HepG2 (cell line): ENCODE measurements around the gene TSEN54. TPM values are rescaled to one million over a fixed set of nuclear protein-coding genes. Genes with fewer than 3 reads are reported as not detected.
A peak's percentile ranks its signal among the peaks of the same experiment; 100 is the strongest.

Experiments
- AKNA ChIP-seq: sonication (generic); formaldehyde crosslinking; IDR thresholded peaks from 2 replicates; pipeline ENCODE4 v1.4.0; 2020; ENCODE audit warnings: missing genetic modification reagents, borderline replicate concordance
- CEBPZ ChIP-seq: IDR thresholded peaks from 2 replicates; pipeline ENCODE4 v1.6.1; 2012; ENCODE audit warnings: low read length, improper control_type of control experiment
- DPF2 ChIP-seq: sonication (generic); formaldehyde crosslinking; IDR thresholded peaks from 2 replicates; pipeline ENCODE4 v1.4.0; 2020; ENCODE audit warnings: mild to moderate bottlenecking, low read depth, missing genetic modification reagents, borderline replicate concordance
- FOXP1 ChIP-seq, 2 experiments: fragments of 450-650 bp in 1 of 2; IDR thresholded peaks; 2 replicates each; pipeline ENCODE4 v1.6.1; 2017 to 2018; ENCODE audit warnings: antibody characterized with exemption in 1 of 2
- MZF1 ChIP-seq: sonication (generic); formaldehyde crosslinking; IDR thresholded peaks from 2 replicates; pipeline ENCODE4 v1.8.1; 2023; ENCODE audit warnings: mild to moderate bottlenecking, missing genetic modification reagents, borderline replicate concordance
- PAWR ChIP-seq: sonication (generic); formaldehyde crosslinking; IDR thresholded peaks from 2 replicates; pipeline ENCODE4 v1.4.0; 2020; ENCODE audit warnings: missing genetic modification reagents, mild to moderate bottlenecking, borderline replicate concordance
- RNF2 ChIP-seq: fragments of 450-650 bp; conservative IDR thresholded peaks from 2 replicates; pipeline ENCODE4 v1.6.1; 2016; ENCODE audit warnings: low read depth
- SP1 ChIP-seq, 2 experiments: fragments of 450-650 bp in 1 of 2; sonication (generic) in 1 of 2; formaldehyde crosslinking in 1 of 2; IDR thresholded peaks; 2 replicates each; pipeline versions ENCODE4 v1.4.0 to v1.6.1; 2016 to 2020; ENCODE audit warnings: missing genetic modification reagents in 1 of 2
- ZNF274 ChIP-seq: sonication (generic); formaldehyde crosslinking; IDR thresholded peaks from 2 replicates; pipeline ENCODE4 v1.5.1; 2020; ENCODE audit warnings: mild to moderate bottlenecking, missing genetic modification reagents
- ZNF432 ChIP-seq: sonication (generic); formaldehyde crosslinking; IDR thresholded peaks from 2 replicates; pipeline ENCODE4 v1.5.0; 2020; ENCODE audit warnings: missing genetic modification reagents, mild to moderate bottlenecking, borderline replicate concordance
- ZNF674 ChIP-seq: sonication (generic); formaldehyde crosslinking; IDR thresholded peaks from 2 replicates; pipeline ENCODE4 v1.5.0; 2020; ENCODE audit warnings: low read depth, mild to moderate bottlenecking, missing genetic modification reagents
- ZNF687 ChIP-seq: sonication (generic); formaldehyde crosslinking; IDR thresholded peaks from 2 replicates; pipeline ENCODE4 v1.5.1; 2020; ENCODE audit warnings: mild to moderate bottlenecking, missing genetic modification reagents, moderate library complexity
- polyA plus RNA-seq, 8 experiments: library from polyadenylated mRNA; depleted of rRNA in 3 of 8; stranded (reverse) in 7 of 8; unstranded in 1 of 8; fragments of >200 nt; fragmentation: Illumina TruSeq in 4 of 8; extraction: Trizol in 4 of 8; gene quantifications; 2 replicates each; pipeline versions ENCODE4 v1.2.1 to v1.2.3, GENCODE V29; 2011 to 2016; ENCODE audit warnings: low read depth in 4 of 8, missing spikeins in 1 of 8, mixed read lengths in 1 of 8; ENCODE audit not compliant: insufficient read depth in 1 of 8
- total RNA-seq, 5 experiments: library from RNA; depleted of rRNA; stranded (reverse); fragments of >200 nt; fragmentation: Illumina TruSeq; extraction: Trizol; gene quantifications; 2 replicates each; pipeline ENCODE4 v1.2.3, GENCODE V29; 2016; ENCODE audit warnings: low read depth in 1 of 5
- TF ChIP-seq, protein P1 (sequence below): IDR thresholded peaks from 2 replicates; pipeline ENCODE4 v1.6.1; 2016; ENCODE audit warnings: control low read depth

TSEN54 gene
- total and polyA plus RNA-seq, 2 of the 13 experiments (the other 11 are each of a cell fraction or from before 2014, with no cell fraction given), result 62.9 to 63.3 TPM

DNA sequence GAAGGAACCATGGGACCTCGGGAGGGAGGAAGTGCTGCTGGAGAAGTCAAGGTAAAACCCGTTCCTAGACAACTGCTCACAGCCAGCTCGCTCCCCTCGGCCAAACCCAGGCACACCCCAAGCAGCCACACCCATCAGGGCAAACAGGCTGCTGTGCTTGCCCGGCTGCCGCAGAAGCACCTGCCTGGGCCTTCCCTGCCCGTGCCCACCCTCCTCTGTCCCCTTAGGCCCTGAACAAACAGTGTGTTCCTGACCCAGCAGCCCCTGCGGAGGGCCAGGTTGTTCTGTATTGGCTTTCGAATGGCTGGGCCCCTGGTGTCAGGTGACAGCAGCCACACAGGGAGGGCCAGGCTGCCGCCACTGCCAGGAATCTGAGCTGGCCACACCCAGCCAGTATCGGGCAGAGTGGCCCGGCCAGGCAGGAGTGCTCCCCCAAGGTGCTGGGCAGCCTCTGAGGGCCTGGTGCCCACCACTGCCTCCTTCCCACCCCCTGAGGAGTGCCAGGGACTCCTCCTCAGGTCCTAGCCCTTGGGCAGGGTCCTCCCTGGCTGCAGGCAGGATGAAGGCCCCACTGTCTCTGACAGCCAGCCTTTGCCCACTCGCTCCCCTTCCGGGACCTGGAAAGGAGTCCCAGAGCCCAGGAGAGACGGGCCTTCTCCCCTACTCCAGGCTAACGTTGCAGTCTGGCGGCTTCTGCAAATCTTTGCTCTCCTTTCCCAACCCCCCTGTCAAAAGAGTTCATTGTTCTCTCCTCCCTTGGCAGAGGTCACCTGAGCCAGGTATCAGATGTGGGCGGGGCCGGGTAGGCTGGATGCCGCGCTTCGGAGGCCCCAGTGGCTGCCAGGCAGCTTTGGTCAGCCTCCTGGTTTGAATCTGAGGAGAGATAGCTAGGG, 33.2 kb downstream of the TSEN54 start (continued):
- TF ChIP-seq SP1 (IDR thresholded peaks at IDR 0.05), result no peak
- TF ChIP-seq SP1 (CRISPR knock-in tag; IDR thresholded peaks at IDR 0.05), result peak; percentile 48
- TF ChIP-seq, protein P1, sequence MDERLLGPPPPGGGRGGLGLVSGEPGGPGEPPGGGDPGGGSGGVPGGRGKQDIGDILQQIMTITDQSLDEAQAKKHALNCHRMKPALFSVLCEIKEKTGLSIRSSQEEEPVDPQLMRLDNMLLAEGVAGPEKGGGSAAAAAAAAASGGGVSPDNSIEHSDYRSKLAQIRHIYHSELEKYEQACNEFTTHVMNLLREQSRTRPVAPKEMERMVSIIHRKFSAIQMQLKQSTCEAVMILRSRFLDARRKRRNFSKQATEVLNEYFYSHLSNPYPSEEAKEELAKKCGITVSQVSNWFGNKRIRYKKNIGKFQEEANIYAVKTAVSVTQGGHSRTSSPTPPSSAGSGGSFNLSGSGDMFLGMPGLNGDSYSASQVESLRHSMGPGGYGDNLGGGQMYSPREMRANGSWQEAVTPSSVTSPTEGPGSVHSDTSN (CRISPR knock-in tag), result 0 out of 2 replicates have a peak, but pooled peaks have one; percentile 33
- TF ChIP-seq PAWR (CRISPR knock-in tag), result no peak
- no peak for TF ChIP-seq CEBPZ
- TF ChIP-seq MZF1 (CRISPR knock-in tag), result no peak
- TF ChIP-seq DPF2 (CRISPR knock-in tag), result peak; percentile 11; the same call in 1 of the 2 replicates
- TF ChIP-seq ZNF674 (CRISPR knock-in tag), result no peak
- peak; percentile 63; the same call in 1 of the 2 replicates for TF ChIP-seq ZNF274 (CRISPR knock-in tag)
- no peak for TF ChIP-seq ZNF432 (CRISPR knock-in tag)
- 0 out of 2 replicates have a peak, but pooled peaks have one; percentile 24 for TF ChIP-seq RNF2
- TF ChIP-seq ZNF687 (CRISPR knock-in tag), result peak; percentile 99
- no peak for TF ChIP-seq FOXP1 (IDR thresholded peaks at IDR 0.05)
- TF ChIP-seq FOXP1 (CRISPR knock-in tag; IDR thresholded peaks at IDR 0.05), result peak; percentile 41; the same call in 1 of the 2 replicates
- no peak for TF ChIP-seq AKNA (CRISPR knock-in tag)
